Stimulated activated CD4-positive, alpha-beta T cell treated with anti-CD3 and anti-CD28 coated beads, TNF-alpha, amount 100 ng/mL, for 1 hour (primary cell): ENCODE measurements around the gene TUBA4B.

Experiments used
- DNase-seq, 3 donors: peaks; one replicate each; pipeline ENCODE4 v3.0.0-alpha.2; 2020; ENCODE audit warnings: low read depth in 3 of 3, low spot score in 1 of 3

Gene TUBA4B

DNA sequence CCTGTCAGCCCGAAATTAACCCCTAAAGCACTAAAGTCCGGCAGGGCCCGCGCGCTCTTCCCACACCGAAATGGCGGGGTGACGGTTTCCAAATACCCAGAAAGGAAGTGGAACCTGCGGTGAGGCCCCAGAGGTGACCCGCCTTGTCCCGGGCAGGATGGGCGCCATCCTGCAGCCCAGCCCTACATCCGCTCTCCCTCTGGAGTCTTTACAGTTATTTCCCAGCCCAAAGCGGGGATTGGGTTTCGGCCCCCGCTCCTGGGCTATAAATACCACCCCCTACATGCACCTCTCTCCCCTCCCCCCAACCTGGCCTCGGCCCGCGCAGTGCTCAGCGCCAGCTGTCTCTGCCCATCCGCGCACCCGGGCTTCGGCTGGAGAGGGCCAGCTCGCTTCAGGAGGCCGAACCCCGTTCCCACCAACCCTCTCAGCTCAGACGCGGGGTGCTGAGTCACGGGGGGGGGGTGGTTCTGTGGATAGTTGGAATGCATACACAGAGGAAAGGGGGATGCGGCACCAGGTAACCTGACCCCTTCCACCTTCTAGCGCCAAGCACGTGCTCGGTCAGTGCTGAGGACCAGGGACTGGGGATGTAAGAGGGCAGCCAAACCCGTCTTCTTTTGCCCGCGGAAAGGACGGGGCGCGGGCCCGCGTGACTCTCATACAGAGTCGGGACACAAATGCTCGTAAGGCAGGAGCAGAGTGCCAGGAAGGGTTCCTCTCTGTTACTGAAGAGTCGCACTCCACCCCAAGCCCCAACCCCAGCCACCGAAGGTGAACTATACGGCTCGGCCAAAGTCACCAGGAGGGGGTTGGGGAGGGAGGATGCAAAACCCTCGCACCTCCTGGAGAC is at the start of gene TUBA4B:
TSS of gene TUBA4B (plus strand) at position 344 of the 853 bp plus-strand sequence. CDS start at position 509, 165 bp downstream.
- DNase-seq, result no peak

DNA sequence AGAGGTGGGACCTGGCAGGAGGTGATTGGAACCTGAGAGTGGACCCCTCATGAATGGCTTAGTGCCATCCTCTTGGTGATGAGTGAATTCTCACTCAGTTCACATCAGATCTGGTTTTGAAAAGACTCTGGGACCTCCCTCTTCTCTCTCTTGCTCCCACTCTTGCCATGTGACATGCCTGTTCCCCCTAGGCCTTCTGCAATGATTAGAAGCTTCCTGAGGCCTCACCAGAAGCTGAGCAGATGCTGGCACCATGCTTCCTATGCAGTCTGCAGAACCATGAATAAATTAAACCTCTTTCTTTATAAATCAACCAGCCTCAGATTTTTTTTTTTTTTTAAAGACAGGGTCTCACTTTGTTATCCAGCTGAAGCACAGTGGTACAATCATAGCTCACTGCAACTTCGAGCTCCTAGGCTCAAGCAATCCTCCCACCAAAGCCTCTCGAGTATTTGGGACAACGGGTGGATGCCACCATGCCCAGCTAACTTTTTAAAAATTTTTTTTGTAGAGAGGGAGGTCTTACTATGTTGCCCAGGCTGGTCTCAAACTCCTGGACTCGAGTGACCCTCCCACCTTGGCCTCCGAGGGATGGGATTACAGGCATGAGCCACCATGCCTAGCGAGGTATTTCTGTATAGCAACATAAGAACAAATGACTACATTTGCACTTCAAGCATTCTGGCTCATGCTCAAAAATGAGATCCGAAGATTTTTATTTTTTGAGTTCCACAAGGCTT is 48.4 kb upstream of the TUBA4B start:
- no peak for DNase-seq

DNA sequence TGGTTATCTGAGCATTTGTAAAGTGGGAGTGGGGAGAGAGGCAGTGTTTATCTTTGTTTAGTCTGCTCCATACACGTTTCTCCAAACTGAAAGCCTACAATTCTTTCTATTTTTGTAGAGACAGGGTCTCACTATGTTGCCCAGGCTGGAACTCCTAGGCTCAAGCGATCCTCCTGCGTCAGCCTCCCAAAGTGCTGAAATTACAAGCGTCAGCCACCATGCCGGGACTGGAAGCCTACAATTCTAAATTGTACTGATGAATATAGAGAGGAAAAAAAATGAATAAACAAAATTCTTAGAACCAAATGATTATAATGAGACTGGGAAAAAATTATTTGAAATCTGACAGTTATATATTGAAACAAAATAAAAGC is 47.9 kb upstream of the TUBA4B start:
- no peak for DNase-seq

GRCh38 chr2:219205981-219206327 is 47.1 kb upstream of the TUBA4B start:
- DNase-seq, result no peak

GRCh38 chr2:219206328-219207133 is 46.5 kb upstream of the TUBA4B start, which contains the start of gene ZFAND2B:
Gene ZFAND2B, plus strand, starts transcription at chr2:219206782. Its CDS starts 206 bp downstream, at chr2:219206988.
- DNase-seq, result peak; percentile 88 to 93 (median 92)

GRCh38 chr2:219207134-219207883 is 45.7 kb upstream of the TUBA4B start:
- no peak for DNase-seq

DNA sequence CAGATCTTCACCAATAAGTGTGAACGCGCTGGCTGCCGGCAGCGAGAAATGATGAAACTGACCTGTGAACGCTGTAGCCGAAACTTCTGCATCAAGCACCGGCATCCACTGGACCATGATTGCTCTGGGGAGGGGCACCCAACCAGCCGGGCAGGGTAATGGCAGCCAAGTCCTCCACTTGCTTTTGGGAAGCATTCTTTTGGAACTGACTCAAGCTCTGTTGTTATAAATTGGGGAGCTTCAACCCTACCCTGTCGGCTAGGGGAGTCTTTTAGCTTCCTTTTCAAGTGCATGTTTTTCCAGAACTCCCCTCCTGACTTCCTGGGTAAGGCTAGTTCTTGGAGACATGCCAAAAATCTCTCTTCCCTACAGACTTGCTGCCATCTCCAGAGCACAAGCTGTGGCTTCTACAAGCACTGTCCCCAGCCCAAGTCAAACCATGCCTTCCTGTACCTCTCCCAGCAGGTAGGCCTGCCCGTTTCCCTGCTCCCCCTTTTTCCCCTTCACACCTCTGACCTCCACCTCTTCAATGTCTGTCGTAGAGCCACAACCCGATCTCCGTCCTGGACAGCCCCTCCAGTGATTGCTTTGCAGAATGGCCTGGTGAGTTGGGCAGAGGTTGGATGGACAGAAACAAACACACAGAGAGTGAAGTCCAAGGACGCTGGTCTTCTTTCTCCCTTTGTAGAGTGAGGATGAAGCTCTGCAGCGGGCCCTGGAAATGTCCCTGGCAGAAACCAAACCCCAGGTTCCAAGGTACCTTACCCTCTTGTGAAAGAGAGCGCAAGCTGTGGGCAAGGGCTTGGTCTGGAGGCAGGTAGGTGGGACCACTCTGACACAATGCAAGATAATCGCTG is 44.9 kb upstream of the TUBA4B start:
- DNase-seq, result no peak

GRCh38 chr2:219209236-219210195 is 43.5 kb upstream of the TUBA4B start:
- DNase-seq, result no peak

- no peak for DNase-seq
Observed at GRCh38 chr2:219210196-219210885, 42.7 kb upstream of the TUBA4B start.

DNA sequence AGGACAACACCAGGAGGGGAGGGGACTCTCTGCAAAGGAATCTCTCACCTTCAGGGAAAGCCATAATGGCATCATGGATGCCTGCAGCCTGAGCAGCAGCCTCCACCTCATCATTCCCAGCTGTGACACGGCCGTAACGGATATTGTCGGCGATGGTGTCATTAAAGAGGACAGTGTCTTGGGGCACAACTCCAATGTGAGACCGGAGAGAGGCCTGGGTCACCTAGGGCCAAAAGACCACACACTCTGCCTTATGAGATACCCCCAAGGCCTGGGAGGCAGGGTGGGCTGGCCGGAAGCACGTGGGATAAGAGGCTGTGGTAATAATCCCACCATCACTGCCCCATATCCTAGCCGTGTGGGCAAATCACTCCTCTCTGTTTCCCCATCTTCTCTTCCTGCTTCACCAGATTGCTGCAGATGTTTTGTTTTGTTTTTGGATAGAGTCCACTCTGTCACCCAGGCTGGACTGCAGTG is 42.1 kb upstream of the TUBA4B start:
- no peak for DNase-seq

DNA sequence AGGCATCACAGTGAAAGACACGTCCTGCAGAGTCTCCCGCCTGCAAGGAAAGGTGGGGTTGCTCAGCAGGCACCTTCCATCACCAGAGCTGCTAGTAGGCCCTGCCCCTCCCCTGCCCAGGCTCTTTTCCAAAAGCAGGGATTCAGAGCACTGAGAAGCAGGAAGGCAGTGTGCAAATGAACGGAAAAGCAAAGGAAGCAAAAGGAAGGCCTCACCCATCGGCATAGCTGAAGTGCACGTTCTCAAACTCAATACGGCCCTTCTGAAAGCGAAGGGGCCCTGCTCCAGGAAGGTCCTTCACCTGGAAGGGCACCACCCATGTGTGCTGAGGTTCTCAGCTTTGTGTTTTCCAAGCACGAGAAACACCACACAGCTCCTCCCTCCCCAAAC is 40.0 kb upstream of the TUBA4B start:
- DNase-seq, result no peak

GRCh38 chr2:219213486-219214071 is 39.5 kb upstream of the TUBA4B start:
- DNase-seq, result no peak

DNA sequence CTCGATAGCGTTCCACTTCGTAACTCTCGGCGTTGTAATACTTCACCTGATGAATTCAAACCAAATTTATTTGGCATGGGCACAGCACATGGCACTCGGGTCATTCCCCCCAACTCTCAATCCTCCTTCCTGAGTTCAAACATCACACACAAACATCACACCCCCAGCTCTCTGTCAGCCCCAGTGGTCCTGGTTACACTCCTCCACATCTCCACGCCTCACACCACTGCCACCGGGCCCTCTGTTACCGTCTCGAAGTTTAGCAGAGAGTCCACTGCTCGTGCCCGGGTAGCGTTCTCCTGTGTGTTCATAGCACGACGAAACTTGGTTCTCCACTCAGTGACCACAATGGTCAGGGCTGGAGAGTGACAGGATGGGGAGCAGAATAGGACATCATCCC is 38.9 kb upstream of the TUBA4B start:
- no peak for DNase-seq

GRCh38 chr2:219214786-219215185 is 38.3 kb upstream of the TUBA4B start:
- DNase-seq, result no peak

- no peak for DNase-seq
Observed at GRCh38 chr2:219215871-219216534, 37.0 kb upstream of the TUBA4B start.

DNA sequence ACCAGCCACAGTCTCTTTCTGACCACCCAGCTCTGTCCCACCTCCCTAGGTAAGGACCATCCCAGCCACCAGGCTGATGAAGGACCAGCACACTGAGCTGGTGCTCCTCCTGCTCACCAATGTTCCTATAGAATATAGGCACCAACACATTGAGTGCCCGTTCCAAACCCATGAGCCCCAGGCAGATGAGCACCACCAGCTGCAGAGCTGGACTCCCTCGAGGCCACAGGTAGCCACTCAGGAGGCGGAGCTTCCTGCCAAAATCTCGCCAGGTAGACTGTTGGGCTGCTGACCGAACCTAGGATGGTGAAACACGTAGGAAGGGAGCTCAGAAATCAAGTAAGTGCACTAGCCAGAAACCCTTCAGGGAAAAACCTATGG is 36.5 kb upstream of the TUBA4B start:
- no peak for DNase-seq

DNA sequence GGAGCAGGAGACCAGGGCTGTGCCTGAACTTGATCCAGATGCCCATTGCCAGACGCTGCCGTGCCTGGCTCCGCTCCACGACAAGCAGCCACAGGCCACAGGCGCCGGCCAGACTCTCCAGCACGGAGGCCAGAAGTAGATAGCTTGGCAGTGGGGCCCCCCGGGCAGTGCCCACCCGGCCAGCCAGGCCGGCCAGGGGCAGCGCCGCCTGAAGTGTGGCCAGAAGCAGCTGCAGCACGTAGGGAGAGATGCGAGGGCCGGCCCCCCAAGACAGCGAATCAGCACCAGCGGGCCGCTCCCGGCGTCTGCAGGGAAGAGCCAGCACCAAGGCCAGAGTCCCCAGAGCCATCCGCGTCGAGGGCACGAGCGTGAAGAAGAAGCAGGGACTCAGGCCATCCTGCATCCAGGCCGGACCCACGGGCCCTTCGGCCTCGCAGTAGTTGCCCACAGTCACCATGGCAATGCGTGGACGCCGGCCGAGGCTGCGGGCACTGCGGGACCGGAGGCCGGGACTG is 34.8 kb upstream of the TUBA4B start:
- DNase-seq, result no peak
